Stimulated activated CD8-positive, alpha-beta memory T cell treated with anti-CD3 and anti-CD28 coated beads, Interleukin-2, amount 100 ng/mL, for 48 hours (primary cell): ENCODE results near the gene USP34.
"Not testable (repeated sequence)": the region's sequence is repeated elsewhere in the genome, so short reads cannot be mapped to it uniquely, and the experiment has no call there.

ENCODE experiments used
- DNase-seq, 2 donors: peaks; one replicate each; pipeline ENCODE4 v3.0.0-alpha.2; 2020; ENCODE audit warnings: low read depth in 2 of 2

Gene USP34

GRCh38 chr2:61252031-61252430, 218.9 kb downstream of the USP34 start:
- no peak for DNase-seq

DNA sequence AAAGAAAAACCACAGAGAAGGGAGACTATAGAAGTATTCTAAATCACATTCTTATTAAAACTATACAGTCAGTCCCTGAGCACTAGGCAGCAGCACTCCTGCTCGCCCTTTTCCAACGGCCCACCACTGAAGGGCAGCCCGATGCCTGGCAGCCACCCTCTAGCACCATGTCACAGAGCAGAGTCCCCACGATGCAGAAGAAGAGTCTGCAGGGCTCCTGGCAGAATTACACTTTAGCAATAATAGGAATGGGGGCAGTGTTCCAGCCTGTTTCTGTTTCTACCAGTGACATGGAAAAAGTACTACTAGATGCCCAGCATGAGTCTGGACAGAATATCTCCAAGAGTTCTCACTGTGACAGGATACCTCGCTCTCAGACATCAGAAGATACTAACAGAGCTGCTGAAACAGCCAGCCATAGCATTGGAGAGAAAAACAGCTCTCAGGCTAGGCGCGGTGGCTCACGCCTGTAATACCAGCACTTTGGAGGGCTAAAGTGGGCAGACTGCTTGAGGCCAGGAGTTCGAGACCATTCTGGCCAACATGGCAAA, 221.3 kb downstream of the USP34 start:
- DNase-seq, result no peak

- DNase-seq, result no peak
These were observed 223.6 kb downstream of the USP34 start for GRCh38 chr2:61247204-61247812.

DNA sequence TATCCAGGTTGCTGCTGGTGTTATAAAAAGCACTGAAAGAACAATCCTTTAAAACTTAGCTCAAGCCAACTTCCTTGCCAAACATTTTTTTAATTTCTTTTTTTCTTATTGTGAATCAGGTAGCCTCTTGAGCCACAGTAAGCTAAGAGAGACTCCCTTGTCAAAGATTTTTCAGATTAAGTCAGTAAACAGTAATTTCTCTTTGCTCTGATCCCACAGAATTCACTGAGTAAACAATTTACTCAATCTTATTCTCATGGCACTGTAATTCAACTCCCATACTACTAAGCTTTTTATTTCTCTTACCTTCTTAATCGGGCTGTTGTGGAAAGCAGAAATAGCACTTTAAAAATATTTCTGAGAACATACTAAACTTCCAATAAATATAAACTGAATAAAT, 226.2 kb downstream of the USP34 start:
- DNase-seq, result no peak

DNA sequence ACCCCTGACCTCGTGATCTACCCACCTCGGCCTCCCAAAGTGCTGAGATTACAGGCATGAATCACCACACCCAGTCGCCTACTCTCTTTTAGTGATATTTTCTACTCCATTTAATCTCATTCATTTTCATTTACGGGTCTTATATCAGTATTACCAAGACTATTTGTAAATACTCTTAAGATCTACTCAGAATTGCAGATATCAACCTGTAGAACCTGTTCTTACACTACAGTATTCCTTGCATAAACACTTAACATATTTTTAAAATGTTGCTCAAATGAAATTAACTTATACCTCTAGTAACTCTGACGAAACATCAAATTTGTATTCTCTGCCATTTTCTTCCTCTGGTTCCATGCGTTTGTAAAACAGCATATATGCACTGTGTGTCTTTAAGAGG, 229.6 kb downstream of the USP34 start:
- no peak for DNase-seq

DNA sequence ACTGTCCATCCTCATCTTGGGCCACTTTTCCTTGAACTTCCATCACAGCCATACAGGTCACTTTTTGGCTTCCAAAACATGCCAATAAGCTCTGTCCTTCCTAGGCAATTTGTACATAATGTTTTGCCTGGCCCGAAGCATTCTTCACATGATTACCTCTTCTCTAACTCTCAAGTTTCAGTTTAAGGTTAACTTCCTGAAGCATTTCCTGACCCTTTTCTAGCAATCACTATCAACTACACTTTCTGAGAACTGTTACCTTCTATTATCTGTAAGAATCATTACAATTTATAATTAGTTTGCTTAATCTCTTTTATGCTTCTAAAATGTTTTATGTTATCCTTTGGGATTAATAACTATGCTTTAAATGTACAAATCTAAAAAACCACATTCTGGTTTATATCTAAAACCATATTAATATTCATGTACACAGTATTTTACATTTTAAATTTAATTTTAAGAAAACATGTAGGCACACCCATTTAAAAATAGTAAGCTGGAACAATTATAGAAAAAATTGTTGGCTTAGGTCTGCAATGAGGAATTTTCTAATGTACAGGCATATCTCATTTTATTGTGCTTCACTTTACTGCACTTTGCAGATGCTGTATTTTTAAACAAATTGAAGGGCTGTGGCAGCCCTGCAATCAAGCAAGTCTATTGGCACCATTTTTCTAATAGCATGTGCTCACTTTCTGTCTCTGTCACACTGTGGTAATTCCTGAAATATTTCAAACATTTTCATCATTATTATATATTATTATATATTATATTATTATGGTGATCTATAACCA, 232.5 kb downstream of the USP34 start:
- no peak for DNase-seq

DNA sequence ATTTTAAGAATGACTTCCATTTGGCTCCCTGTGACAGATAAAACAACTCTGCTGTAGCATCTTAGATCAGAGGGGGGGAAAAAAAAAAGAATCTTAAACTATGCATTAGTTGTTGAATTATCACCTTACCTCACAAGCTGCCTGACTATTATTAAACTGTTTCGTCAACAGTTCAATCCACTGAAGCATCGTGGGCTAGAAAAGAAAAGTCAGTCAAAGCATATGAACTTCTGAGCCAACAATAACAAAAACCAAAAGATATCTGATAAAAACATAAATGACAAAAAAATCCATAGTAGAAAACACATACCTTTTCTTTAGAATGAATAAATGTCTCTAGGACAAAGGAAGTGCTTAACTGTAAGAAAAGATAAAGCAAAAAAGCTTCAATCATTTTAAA, 235.2 kb downstream of the USP34 start:
- DNase-seq, result no peak

DNA sequence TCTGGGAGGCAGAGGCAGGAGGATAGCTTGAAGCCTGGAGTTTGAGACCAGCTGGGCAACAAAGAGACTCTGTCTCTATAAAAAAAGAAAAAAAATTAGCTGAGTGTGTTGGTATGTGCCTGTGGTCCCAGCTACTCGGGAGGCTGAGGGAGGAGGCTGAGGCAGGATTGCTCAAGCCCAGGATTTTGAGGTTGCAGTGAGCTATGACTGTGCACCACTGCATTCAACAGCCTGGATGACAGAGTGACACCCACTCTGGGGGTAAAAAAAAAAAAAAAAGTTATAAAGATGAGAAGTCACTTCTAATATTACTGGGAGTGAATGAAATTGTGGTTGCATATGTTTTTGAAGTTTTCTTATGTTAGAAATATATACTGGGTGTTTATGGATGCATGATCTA, 237.3 kb downstream of the USP34 start:
- DNase-seq, result no peak

- no peak for DNase-seq
These were observed 241.0 kb downstream of the USP34 start for GRCh38 chr2:61229936-61230335.

- no peak for DNase-seq
These were observed 248.3 kb downstream of the USP34 start for GRCh38 chr2:61222567-61222966.

DNA sequence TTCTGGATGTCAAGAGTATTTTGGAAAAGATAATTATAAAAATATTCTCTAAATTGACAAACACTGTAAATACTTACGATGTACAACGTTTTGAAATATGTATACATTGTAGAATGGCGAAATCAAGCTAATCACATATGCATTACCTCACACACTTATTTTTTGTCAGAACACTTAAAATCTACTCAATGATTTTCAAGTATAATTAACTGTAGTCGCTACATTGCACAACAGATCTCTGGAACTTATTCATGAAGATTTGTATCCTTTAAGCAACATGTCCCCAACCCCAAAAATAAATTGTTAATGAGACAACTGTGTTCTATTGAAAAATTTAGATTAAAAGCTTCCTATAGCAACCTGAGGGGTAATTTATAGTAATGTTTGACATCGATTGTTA, 249.1 kb downstream of the USP34 start:
- DNase-seq, result no peak

- no peak for DNase-seq
These were observed 250.1 kb downstream of the USP34 start for GRCh38 chr2:61220768-61221167.

- DNase-seq, result no peak
These were observed 252.1 kb downstream of the USP34 start for GRCh38 chr2:61218817-61219170.

DNA sequence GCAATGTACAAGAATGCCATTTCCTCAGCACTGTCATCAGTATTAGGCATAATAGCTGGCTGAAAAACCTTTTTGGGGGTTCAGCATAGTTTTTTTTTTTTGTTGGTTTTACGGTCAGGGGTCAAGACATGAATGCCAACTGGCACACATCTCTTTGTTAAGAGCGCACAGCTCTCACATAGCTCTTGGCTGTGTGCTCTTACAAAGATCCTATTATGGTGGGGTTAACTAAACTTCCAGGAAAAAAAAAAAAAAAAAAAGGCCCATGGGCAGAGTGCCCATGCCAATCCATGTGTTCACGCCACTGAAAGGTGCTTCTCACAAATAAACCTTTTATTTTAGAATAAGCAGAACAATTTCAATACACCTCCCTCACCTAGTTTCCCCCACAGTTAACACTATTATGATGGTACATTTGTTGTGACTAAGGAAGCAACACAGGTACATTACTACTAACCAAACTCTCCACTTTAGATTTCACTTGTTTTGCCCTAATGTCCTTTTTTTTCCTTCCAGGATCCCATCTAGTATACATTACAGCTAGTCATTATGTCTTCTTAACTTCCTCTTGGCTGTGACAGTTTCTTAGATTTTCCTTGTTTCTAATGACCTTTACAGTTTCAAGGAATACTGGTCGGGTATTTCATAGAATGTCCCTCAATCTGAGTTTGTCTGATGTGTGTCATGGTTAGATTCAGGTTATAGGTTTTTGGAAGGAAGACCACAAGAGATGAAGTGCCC, 252.6 kb downstream of the USP34 start:
- DNase-seq, result no peak

DNA sequence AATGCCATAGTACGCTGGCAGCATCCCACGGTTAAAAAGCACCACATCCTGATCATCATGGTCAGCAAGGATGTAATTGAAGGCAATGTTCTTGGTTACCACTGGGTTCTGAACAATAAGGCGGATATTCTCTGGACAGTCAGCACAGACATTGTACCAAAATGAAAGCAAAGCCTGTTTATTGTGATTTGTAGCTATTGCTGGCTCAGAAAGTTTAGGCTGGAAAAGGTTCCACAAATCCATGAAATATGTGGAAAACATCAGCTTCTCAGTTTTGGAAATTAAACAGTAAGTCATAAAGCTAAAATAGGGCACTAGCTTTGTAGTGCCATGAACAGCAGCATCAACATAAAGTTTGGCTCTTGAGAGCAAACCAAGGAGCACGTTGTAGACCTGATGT, 256.7 kb downstream of the USP34 start:
- no peak for DNase-seq

DNA sequence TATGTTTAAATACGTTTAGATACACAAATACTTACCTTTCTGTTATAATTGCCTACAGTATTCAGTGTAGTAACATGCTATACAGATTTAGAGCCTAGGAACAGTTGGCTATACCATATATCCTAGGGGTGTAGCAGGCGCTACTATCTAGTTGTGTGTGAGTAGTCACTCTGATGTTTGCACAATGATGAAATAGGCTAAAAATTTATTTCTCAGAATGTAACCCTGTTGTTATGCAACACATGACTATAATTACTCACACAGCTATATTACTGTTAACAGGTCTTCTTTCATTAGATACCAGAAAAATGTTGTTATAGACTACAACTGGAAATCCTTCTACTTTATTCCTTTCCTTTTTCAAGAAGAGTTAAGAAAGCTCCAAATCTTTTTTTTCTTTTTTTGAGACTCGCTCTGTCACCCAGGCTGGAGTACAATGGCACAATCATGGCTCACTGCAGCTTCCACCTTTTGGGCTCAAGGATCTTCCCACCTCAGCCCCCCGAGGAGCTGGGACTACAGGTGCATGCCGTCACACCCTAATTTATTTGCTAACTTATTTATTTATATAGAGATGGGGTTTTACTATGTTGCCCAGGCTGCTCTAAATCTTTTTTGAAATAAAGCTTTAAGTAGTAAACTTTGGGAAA, 260.4 kb downstream of the USP34 start:
- no peak for DNase-seq

- DNase-seq, result no peak
These were observed 265.8 kb downstream of the USP34 start for GRCh38 chr2:61205132-61205531.

GRCh38 chr2:61196671-61197070, 274.2 kb downstream of the USP34 start:
- DNase-seq, result no peak

DNA sequence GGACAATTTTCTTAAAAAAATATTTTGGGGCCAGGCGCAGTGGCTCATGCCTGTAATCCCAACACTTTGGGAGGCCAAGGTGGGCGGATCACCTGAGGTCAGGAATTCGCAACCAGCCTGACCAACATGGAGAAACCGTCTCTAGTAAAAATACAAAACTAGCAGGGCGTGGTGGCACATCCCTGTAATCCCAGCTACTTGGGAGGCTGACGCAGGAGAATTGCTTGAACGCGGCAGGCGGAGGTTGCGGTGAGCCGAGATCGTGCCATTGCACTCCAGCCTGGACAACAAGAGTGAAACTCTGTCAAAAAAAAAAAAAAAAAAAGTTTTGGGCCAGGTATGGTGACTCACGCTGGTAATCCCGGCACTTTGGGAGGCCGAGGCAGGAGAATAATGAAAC, 276.2 kb downstream of the USP34 start:
- not testable (repeated sequence) for DNase-seq

- DNase-seq, result no peak
These were observed 277.0 kb downstream of the USP34 start for GRCh38 chr2:61193670-61194561.

DNA sequence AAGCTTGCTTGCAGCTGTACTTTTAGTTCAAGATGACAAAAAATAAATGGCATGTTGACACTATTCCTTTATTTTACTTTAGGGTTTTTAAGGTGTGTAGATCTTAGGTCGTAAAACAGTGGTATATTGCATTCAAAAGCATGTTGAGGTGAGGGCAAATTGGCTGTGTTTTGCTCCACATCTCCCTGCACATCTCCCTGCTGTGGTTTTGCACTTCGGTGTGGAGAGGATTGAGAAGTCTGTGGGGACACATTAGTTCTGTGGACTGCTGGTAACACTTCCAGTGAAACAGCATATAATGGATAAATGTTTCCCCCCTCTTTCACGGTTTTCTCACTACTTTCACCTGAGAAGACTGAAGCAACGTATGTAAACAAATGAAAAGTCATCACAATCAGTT, 283.8 kb downstream of the USP34 start:
- DNase-seq, result no peak
